Measurements from ENCODE around the gene WDFY1.

Gene WDFY1

DNA sequence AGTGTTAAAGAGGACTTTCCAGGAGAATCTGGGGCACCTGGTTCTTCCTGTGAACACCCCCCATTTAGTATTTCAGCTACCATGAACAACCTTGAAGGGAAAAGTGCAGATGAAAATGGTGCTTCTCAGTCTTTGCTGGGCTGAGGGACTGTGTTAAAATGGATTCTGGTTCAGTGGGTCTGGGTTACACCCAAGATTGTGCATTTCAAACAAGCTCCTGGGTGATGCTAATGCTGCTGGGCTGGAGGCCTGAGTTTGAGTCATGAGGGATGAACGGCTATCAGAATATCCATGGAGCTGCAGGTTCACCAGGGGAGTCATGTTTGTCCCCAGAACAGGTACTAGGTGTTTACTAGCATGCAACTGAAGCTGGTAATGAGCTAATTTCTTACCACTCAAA, 36.1 kb upstream of the WDFY1 start:
- TF ChIP-seq, protein P1, sequence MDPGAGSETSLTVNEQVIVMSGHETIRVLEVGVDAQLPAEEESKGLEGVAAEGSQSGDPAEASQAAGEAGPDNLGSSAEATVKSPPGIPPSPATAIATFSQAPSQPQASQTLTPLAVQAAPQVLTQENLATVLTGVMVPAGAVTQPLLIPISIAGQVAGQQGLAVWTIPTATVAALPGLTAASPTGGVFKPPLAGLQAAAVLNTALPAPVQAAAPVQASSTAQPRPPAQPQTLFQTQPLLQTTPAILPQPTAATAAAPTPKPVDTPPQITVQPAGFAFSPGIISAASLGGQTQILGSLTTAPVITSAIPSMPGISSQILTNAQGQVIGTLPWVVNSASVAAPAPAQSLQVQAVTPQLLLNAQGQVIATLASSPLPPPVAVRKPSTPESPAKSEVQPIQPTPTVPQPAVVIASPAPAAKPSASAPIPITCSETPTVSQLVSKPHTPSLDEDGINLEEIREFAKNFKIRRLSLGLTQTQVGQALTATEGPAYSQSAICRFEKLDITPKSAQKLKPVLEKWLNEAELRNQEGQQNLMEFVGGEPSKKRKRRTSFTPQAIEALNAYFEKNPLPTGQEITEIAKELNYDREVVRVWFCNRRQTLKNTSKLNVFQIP (CRISPR knock-in tag; IDR thresholded peaks at IDR 0.05; ENCODE audit: borderline replicate concordance, low read depth), result no peak
- TF ChIP-seq ISL1 (CRISPR knock-in tag; IDR thresholded peaks at IDR 0.05), result no peak
- TF ChIP-seq ESRRG (CRISPR knock-in tag; IDR thresholded peaks at IDR 0.05), result no peak
- no peak for TF ChIP-seq OSR1 (CRISPR knock-in tag; IDR thresholded peaks at IDR 0.05)
- TF ChIP-seq TOX (CRISPR knock-in tag; IDR thresholded peaks at IDR 0.05; ENCODE audit: borderline replicate concordance), result no peak
- no peak for ATAC-seq

DNA sequence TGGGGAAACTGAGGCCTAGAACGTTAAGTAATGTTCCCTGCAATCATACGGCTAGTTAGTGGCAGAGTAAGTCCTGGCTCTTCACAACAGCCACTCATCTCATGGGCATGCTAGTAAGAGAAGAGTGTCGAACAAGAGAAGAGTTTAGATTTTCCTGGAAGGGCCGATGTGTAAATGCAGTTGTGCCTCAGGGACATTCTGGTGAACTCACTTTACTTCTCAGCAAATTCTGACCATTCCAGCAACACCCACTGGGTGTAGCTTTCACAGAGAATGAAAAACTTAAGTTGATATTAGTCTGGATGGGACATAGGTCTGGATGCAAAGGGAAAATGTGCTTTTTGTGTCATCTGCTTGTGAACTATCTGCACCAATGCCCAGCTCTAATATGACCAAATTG, 35.7 kb upstream of the WDFY1 start:
- no peak for TF ChIP-seq ZNF8 (CRISPR knock-in tag; IDR thresholded peaks at IDR 0.05)
- no peak for TF ChIP-seq ESRRG (CRISPR knock-in tag; IDR thresholded peaks at IDR 0.05)
- no peak for TF ChIP-seq TOX (CRISPR knock-in tag; IDR thresholded peaks at IDR 0.05; ENCODE audit: borderline replicate concordance)
- TF ChIP-seq, protein P2, sequence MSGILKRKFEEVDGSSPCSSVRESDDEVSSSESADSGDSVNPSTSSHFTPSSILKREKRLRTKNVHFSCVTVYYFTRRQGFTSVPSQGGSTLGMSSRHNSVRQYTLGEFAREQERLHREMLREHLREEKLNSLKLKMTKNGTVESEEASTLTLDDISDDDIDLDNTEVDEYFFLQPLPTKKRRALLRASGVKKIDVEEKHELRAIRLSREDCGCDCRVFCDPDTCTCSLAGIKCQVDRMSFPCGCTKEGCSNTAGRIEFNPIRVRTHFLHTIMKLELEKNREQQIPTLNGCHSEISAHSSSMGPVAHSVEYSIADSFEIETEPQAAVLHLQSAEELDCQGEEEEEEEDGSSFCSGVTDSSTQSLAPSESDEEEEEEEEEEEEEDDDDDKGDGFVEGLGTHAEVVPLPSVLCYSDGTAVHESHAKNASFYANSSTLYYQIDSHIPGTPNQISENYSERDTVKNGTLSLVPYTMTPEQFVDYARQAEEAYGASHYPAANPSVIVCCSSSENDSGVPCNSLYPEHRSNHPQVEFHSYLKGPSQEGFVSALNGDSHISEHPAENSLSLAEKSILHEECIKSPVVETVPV (CRISPR knock-in tag; IDR thresholded peaks at IDR 0.05), result no peak
- TF ChIP-seq ZNF70 (CRISPR knock-in tag; IDR thresholded peaks at IDR 0.05), result no peak
- TF ChIP-seq, protein P3, sequence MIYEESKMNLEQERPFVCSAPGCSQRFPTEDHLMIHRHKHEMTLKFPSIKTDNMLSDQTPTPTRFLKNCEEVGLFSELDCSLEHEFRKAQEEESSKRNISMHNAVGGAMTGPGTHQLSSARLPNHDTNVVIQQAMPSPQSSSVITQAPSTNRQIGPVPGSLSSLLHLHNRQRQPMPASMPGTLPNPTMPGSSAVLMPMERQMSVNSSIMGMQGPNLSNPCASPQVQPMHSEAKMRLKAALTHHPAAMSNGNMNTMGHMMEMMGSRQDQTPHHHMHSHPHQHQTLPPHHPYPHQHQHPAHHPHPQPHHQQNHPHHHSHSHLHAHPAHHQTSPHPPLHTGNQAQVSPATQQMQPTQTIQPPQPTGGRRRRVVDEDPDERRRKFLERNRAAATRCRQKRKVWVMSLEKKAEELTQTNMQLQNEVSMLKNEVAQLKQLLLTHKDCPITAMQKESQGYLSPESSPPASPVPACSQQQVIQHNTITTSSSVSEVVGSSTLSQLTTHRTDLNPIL (CRISPR knock-in tag; IDR thresholded peaks at IDR 0.05; ENCODE audit: low read depth), result no peak
- TF ChIP-seq ZNF565 (CRISPR knock-in tag; conservative IDR thresholded peaks at IDR 0.05; ENCODE audit: low read depth), result no peak
- no peak for TF ChIP-seq SNAI2 (CRISPR knock-in tag; IDR thresholded peaks at IDR 0.05)
- TF ChIP-seq, protein P1 (CRISPR knock-in tag; IDR thresholded peaks at IDR 0.05; ENCODE audit: borderline replicate concordance, low read depth), result no peak
- no peak for TF ChIP-seq ZFP3 (CRISPR knock-in tag; IDR thresholded peaks at IDR 0.05)
- TF ChIP-seq CSDC2 (CRISPR knock-in tag; IDR thresholded peaks at IDR 0.05), result no peak
- TF ChIP-seq PPARA (CRISPR knock-in tag; IDR thresholded peaks at IDR 0.05; ENCODE audit: borderline replicate concordance), result no peak
- TF ChIP-seq ARNTL (CRISPR knock-in tag; IDR thresholded peaks at IDR 0.05; ENCODE audit: borderline replicate concordance, low read depth), result no peak
- no peak for TF ChIP-seq TCF4 (CRISPR knock-in tag; IDR thresholded peaks at IDR 0.05; ENCODE audit: borderline replicate concordance)
- no peak for ATAC-seq

DNA sequence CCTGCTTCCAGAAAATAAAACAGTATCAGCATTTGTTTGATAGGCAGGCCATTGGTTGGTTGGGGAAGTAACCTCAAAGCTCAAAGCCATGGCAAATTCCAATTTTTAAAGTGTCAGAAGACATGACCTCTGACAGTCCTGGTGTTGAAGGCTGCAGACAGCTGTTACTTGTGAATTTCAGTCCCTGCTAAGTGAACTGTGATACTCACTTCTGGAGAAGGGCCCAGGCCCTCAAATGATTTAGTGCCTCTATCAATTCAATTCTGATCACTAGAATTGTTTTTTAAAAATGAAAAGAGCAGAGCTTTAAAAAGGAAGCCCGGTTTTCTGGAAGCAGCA, 35.2 kb upstream of the WDFY1 start:
- ATAC-seq, result no peak
- TF ChIP-seq OSR1 (CRISPR knock-in tag; IDR thresholded peaks at IDR 0.05) (no peak), SNAI2 (CRISPR knock-in tag; IDR thresholded peaks at IDR 0.05) (no peak), GLIS3 (CRISPR knock-in tag; IDR thresholded peaks at IDR 0.05) (no peak), ZNF565 (CRISPR knock-in tag; conservative IDR thresholded peaks at IDR 0.05; ENCODE audit: low read depth) (no peak), ZFP3 (CRISPR knock-in tag; IDR thresholded peaks at IDR 0.05) (no peak), ZNF70 (CRISPR knock-in tag; IDR thresholded peaks at IDR 0.05) (no peak), ARNTL (CRISPR knock-in tag; IDR thresholded peaks at IDR 0.05; ENCODE audit: borderline replicate concordance, low read depth) (no peak), TOX (CRISPR knock-in tag; IDR thresholded peaks at IDR 0.05; ENCODE audit: borderline replicate concordance) (no peak), ZFP30 (CRISPR knock-in tag; IDR thresholded peaks at IDR 0.05) (no peak), ISL1 (CRISPR knock-in tag; IDR thresholded peaks at IDR 0.05) (no peak)
- TF ChIP-seq, protein P3 (CRISPR knock-in tag; IDR thresholded peaks at IDR 0.05; ENCODE audit: low read depth), result no peak
- TF ChIP-seq, protein P4, sequence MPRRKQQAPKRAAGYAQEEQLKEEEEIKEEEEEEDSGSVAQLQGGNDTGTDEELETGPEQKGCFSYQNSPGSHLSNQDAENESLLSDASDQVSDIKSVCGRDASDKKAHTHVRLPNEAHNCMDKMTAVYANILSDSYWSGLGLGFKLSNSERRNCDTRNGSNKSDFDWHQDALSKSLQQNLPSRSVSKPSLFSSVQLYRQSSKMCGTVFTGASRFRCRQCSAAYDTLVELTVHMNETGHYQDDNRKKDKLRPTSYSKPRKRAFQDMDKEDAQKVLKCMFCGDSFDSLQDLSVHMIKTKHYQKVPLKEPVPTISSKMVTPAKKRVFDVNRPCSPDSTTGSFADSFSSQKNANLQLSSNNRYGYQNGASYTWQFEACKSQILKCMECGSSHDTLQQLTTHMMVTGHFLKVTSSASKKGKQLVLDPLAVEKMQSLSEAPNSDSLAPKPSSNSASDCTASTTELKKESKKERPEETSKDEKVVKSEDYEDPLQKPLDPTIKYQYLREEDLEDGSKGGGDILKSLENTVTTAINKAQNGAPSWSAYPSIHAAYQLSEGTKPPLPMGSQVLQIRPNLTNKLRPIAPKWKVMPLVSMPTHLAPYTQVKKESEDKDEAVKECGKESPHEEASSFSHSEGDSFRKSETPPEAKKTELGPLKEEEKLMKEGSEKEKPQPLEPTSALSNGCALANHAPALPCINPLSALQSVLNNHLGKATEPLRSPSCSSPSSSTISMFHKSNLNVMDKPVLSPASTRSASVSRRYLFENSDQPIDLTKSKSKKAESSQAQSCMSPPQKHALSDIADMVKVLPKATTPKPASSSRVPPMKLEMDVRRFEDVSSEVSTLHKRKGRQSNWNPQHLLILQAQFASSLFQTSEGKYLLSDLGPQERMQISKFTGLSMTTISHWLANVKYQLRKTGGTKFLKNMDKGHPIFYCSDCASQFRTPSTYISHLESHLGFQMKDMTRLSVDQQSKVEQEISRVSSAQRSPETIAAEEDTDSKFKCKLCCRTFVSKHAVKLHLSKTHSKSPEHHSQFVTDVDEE (CRISPR knock-in tag; IDR thresholded peaks at IDR 0.05), result no peak
- TF ChIP-seq, protein P1 (CRISPR knock-in tag; IDR thresholded peaks at IDR 0.05; ENCODE audit: borderline replicate concordance, low read depth), result no peak
- TF ChIP-seq, protein P2 (CRISPR knock-in tag; IDR thresholded peaks at IDR 0.05), result no peak

All from SK-N-SH treated with all-trans-retinoic acid at 6 μM for 48 hours (cell line).